GM18870 (cell line): Measurements from ENCODE around the gene SGSM1.
"Not testable (repeated sequence)": the region's sequence is repeated elsewhere in the genome, so short reads cannot be mapped to it uniquely, and the experiment has no call there.

Experiments used
- ATAC-seq: cut with Tn5 transposase; IDR thresholded peaks from one replicate; pipeline ENCODE4 v1.9.1; 2021; ENCODE audit warnings: moderate library complexity; ENCODE audit not compliant: unreplicated experiment

Gene SGSM1

DNA sequence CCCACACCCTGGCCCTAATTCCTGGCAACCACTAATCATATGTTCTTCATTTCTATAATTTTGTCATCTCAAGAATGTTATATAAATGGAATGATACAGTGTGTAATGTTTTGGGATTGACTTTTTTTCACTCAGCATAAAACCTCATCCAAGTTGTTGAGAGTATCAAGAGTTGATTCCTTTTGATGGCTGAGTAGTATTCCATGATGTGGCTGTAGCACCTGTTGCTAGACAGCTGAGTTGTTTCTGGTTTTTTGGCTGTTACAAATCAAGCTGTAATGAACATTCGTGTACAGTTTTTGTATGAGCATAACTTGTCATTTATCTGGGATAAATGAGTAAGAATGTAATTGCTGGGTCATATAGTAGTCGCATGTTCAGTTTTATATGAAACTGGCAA is 81.2 kb downstream of the SGSM1 start:
- no peak for ATAC-seq

DNA sequence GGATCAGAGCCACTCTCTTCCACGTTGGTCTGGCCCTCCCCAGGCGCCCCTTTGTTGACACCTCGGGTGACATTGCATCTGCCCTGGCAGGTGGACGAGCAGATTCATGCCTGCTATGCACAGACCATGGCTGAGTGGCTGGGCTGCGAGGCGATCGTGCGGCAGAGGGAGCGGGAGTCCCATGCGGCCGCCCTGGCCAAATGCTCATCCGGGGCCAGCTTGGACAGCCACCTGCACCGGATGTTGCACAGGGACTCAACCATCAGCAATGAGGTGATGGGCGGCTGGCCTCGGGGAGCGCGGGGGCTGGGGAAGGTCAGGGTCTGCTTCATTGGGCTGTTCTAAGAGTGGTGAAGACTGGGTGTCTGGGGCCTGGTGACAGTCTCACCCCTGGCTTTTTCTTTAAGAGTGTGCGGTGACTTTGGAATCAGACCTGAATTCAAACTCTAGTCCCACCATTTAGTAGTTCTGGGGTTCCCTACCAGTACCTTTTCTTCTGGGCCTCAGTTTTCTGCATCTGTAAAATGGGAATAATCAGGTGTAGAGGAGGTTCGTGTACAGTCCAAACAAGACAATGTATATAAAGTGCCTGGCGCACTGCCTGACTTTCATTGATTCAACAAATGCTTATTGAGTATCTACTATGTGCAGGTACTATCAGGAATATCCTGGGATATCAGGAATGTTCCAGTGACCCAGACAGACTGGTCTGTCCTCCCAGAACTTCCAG is 87.5 kb downstream of the SGSM1 start:
- ATAC-seq, result no peak

DNA sequence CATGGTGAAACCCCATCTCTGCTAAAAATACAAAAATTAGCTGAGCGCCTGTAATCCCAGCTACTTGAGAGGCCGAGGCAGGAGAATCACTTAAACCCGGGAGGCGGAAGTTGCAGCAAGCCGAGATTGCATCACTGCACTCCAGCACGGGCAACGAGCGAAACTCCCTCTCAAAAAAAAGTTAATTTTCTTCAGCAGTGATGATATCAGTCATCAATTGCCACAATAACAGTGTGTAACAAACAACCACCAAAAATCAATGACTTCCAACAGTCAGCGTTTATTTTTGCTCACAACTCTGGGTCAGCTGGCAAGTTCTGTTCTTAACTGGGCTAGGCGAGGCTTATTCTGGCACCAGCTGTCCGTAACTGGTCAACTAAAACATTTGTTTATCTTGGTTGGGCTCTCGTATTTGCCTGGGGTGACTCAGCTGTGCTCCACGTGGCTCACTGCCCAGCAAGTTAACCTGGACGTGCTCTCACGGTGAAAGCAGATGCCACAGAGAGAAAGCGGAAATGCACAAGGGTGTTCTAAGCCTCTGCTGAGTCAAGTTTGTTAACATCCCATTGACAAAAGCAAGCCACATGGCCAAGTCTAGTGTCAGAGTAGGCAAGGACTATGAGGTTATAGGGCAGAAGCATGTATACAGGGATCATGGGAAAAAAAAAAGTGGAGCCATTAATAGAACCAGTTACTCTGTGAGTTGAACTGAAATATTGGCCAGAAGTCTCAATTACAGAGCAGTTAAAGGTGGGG is 88.4 kb downstream of the SGSM1 start:
- no peak for ATAC-seq

DNA sequence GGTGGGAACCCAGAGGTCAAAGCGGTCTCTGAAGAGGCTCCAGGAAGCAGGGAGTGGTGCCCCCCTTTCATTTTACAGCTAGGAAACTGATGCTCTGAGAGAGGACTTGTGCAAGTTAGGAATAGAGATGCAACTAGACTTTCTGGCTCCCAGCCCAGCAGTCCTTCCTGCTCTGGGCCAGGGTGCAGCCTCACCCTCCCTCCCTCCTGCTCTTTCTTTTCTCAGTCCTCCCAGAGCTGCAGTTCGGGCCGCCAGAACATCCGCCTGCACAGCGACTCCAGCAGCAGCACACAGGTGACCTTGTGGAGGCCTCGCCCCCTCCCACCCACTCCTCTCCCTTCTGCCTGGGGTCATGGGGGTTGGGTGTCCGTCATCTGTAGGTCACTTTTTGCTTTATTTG is 89.0 kb downstream of the SGSM1 start:
- no peak for ATAC-seq

DNA sequence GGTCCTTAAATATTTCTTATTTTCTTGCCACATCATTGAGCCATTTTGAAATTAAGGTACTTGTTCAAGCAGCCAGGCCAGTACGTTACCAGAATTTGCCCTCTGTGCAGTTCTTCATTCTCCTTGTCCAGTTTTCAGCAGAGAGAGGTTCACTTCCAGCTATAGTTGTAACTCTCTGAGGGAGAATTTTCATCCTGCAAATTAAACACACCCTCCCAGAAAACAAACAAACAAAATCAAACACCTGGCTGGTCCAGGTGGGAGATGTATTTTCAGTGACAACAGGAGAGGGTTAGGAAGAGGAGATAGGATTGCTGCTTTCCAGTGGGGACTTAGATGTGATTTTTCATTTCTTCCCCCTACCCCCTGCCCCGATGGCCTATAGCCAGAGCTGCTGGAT is 95.4 kb downstream of the SGSM1 start:
- ATAC-seq, result no peak

DNA sequence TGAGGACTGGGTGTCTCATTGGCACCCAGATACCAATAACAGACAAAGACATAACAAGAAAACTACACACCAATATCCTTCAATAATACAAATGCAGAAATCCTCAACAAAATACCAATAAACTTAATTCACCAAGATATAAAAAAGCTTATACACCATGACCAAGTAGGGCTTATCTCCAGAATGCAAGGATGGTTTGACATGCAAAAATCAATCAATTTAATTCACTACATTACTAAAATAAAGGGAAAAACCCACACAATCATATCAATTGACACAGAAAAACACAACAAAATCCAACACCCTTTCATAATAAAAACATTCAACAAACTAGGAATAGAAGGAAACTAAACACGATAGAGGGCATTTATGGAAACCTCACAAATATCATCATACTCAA is 99.9 kb downstream of the SGSM1 start:
- ATAC-seq, result no peak

DNA sequence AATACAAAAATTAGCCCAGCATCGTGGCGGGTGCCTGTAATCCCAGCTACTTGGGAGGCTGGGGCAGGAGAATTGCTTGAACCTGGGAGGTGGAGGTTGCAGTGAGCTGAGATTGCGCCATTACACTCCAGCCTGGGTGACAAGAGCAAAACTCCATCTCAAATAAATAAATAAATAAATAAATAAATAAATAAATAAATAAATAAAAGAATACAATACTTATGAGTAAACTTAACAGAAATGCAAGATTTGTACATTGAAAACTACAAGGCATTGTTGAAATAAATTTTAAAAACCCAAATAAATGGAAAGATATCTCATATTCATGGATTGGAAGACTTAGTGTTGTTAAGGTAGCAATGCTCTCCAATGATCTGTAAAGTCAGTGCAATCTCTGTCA is 101.1 kb downstream of the SGSM1 start:
- not testable (repeated sequence) for ATAC-seq

DNA sequence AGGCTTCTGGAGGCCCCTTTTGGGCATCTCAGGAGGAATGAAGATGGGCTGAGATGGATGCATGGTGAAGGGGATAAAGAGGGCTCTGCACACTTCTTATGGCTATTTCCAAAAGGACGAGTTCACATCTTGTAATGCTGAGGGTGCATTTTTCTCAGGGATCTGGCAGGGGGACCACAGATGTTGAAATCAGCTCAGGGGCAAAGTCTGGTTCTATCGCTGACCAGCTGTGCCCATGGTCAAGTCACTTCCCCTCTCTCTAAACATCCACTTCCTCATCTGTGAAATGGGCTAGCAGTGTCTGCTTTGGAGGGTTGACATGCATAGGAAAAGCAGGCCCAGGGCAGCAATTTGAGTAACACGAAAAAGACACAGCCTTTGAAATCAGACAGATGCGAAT is 114.0 kb downstream of the SGSM1 start:
- no peak for ATAC-seq

DNA sequence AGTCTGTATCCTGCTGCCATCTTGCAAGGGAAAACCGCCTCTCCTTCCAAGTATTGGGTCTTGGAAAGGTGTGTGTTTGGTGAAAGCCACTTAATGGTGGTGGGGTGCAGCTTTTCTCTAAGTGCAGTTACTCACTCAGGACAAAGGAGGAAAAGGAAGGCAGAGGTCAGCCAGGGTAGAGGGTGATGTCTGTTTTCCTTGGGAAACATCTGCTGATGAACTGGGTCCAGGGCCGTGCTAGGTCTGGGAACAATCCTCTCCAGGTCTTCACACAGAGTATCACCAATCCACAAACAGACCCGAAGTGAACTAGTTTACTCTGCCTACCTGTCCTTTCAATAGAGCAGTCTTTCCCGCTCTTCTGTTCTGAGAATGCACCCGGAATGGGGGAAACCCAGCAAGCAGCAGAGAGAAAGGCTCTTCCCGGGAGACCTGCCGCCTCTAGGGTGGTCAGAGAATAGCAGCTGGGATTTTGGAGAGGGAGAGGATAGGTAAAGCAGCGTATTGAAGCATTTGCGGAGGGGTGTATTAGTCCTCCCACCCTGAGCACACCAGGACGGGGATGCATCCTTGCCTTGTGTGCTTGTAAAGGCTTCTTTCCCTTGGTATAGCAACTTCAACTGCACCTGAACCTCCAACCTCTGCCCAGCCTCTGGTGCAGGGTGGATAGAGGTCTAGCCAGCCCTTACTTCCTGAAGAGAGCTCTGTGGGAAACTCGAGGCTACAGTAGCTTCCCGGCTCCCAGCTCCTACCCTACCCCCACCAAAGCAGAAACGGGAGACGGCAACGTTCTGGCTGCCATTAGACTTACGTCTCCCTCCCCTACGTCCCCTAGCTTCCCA is 119.8 kb downstream of the SGSM1 start:
- no peak for ATAC-seq

DNA sequence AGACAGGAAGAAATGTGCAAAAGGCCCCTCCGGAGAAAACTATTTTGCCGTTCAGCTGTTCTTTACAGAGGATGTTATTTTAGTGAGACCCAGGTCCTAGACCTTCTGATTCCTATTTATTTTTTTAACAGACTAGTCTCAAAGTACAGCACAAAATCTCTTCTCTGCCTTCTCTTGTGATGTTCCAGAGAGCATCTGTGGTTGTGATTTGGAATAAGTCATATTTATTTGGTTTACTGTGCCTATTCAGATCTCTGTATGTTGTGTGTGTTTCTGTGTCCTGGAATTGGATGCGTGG is 120.4 kb downstream of the SGSM1 start:
- ATAC-seq, result no peak

DNA sequence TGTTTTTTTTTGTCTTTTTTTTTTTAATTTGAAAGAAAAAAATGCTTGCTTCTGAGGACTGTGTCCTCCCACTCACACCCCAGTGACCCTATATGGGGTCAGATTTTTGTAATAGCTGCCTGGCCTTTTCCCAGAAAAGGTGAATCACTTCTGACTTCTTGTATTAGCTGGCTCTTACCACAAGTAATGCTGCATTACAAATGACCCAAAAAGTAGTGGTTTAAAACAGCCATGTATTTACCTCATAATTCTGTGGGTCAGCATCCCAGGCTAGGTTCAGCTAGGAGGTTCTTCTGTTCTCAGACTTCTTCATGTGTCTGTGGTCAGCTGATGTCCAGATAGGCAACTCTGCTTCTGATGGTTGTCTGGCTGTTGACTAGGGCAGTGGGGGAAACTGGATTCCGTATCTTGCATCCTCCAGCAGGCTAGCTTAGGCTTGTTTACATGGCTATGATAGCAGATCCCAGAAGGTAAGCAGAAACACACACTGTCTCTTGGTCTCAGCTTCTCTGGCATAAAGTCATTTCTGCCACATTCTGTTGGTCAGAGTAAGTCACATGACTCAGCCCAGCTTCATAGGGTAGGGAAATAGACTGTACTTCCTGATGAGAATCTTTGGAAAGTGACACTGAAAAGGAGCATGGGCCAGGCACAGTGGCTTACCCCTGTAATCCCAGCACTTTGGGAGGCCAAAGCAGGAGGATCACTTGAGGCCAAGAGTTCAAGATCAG is 121.0 kb downstream of the SGSM1 start:
- ATAC-seq, result no peak

DNA sequence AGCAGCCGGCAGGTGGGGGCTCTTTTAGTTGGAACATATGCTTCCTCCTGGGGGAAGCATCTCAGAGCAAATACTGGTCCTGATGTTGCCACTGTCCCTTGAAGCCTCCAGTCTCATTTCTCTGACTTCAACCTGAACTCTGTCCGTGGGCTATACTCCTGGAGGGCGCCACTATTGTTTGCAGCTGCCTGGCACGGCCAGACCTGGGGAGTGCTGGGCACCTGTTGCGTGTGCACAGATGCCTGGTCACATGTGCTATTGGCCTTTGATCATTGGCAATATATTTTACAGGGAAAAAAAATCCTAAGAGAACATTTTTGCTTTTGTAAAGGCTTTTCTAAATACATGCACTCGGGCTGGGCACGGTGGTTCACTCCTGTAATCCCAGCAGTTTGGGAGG is 122.3 kb downstream of the SGSM1 start:
- ATAC-seq, result no peak

DNA sequence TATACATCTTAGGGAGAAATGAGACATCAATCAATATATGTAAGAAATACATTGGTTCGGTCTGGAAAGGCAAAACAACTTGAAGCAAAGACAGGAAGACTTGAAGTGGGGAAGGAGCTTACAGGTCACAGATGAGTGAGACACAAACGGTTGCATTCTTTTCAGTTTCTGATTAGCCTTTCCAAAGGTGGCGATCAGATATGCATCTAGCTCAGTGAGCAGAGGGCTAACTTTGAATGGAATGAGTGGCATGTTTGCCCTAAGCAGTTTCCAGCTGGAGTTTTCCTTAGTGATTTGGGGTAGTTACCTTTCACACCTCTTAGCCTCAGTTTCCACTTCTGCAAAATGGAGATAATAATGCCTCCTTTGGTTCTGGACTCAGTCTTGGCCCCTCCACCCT is 124.7 kb downstream of the SGSM1 start:
- ATAC-seq, result no peak

DNA sequence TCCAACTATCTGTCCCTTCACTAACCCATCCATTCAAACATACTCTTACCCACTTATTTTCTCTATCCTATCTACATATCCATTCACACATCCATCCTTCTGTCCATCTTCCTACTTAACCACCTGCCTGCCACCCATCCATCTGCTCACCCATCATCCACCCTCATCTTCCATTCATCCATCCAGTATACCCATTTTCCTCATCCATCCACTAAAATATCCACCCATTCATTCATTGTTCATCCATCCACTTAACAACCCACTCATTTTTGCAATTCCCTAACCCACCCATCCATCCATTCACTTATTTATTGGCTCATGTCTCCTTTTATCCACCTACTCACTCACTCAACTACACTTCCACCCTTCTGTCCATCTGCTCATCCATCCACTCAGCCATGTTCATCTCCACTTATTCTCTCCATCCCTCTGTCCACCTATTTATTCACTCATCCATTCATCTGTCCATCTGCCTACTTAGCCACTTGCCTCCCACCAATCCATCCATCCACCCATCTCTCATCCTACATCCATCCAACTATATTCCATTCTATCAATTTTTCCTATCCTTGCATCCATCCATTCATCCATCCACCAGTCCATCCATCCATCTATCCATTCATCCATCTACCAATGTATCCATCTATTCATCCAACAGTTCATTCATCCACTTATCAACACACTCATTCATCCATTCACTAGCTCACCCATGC is 129.9 kb downstream of the SGSM1 start:
- ATAC-seq, result no peak

DNA sequence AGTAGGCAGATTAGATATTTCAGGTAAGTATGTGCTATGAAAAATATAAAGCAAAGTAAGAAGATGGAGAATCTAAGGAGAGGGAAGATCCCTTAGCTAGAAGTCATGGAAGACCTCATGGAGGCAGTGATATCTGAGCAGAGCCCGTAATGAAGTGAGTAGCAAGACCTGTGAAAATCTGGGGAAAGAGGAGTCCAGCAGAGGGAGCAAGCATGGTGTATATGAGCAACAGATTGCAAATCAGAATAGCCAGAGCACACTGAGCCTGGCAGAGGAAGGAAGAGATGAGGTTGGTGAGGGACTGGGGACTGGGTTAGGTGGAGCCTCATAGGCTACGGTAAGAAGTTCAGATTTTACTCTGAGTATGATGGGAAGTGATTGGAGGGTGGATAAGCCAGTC is 131.1 kb downstream of the SGSM1 start:
- ATAC-seq, result no peak

DNA sequence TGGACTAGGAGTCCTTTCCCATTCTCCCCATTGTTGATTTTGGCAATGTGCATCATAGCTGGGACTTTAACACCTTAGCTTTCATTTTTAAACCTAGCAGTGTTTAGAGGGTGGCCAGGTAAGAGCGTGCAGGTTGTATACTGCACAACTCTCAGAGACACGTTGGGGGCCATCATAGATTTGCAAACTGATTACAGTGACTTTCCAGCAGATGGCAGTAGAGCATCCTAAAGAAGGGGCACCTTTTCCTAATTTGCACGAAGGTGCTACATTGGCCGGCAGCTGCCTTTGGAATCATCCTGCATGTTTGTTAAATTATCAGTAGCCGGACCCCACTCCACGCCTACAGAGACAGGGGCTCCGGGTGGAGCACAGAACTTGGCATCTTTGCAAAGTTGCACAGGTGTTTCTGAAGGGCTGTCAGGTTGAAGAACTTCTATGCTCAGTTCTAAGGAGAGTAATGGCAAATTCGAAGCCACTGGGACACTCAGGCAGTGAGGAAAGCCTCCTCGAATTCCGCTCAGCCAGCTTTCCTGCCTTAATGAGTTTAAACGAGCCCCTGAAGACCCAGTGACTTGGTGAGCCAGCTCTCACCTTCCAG is 132.8 kb downstream of the SGSM1 start:
- ATAC-seq, result no peak

DNA sequence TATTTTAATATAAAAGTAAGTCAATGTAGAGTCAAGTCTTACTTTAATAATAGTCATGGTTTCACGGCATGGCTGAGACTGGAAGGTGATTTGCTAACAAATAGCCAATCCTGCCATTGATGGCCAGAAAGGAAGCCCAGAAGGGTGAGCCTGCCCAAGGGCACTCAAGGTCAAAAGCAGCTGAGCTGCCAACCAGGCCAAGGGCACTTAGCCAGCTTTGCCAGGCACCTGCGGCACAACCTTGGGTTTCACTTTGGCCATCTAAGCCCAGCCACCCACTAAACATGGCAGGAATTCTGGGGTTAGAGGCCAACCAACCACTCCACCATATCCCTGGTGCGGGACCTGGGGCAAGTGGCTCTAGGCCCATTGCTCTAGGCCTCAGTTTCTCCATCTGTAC is 136.3 kb downstream of the SGSM1 start:
- no peak for ATAC-seq

DNA sequence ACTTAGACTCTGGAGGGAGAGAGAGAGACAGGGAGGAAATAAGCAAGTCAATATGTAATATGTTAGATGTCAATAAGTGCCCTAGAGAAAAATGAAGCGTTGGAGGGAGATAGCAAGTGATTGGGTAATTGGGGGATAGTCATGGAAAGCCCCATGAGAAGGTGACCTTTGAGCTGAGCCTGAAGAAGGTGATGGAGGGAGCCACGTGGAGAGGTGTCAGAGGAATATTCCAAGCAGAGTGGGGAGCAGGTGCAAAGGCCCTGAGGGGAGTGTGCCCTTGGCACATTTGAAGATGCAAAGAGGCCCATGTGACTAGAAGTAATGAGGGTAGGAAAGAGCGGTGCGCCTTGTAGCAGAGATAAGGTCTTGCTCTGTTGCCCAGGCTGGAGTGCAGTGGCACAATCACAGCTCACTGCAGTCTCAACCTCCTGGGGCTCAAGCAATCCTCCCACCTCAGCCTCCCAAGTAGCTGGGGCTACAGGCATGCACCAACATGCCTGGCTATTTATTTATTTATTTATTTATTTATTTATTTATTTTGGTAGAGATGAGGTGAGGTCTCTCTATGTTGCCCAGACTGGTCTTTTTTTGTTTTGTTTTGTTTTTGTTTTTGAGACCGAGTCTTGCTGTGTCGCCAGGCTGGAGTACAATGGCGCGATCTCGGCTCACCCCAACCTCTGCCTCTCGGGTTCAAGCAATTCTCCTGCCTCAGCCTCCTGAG is 138.4 kb downstream of the SGSM1 start:
- no peak for ATAC-seq

DNA sequence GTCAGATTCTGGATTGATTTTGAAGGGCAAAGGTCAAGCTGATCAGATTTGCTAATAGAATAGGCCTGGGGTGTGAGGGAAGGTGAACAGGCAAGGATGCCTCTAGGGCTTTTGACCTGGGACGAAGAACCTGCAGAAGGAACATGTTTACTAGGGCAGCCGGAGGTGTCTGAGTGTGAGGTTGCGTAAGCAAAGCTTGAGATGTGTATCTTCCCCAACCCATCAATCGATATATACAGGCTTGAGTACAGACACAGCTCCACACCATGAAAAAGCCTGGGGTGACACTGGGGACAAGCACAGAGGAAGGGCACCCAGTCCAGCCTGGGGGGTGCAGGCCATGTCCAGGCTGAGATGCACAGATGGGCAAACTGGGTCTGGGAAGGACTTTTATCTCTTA is 139.4 kb downstream of the SGSM1 start:
- no peak for ATAC-seq

DNA sequence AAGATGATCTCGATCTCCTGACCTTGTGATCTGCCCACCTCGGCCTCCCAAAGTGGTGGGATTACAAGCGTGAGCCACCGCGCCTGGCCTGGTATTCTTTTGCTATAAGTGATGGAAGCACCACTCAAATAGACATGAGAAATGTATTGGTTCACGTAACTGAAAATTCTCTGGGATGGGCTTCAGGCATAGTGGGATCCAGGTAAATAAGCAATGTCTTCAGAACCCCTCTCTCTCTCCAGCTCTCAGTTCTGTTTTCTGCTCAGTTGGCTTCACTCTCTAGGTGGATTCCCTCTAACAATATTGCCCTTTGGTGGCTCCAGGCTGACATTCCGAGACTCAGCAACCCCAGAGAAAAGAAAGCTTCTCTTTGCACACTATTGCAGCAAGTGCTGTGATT is 141.4 kb downstream of the SGSM1 start:
- no peak for ATAC-seq
